D721Med (cell line): Measurements from ENCODE around the gene CFAP251.
"Not testable (repeated sequence)": the region's sequence is repeated elsewhere in the genome, so short reads cannot be mapped to it uniquely, and the experiment has no call there.

Source experiments
- DNase-seq: peaks from one replicate; pipeline ENCODE4 v3.0.0; 2011; ENCODE audit warnings: low spot score; ENCODE audit not compliant: insufficient read length
- FAIRE-seq: peaks from 2 replicates; lab custom pipeline; 2011; peaks lifted over from hg19 to GRCh38; lab: Jason Lieb, UNC
- TF ChIP-seq, protein P1 (sequence below): IDR thresholded peaks from 2 replicates; pipeline ENCODE4 v1.5.1; 2012; ENCODE audit warnings: mild to moderate bottlenecking, control low read depth; ENCODE audit not compliant: insufficient read depth; ENCODE audit errors: missing control alignments

Gene CFAP251

GRCh38 chr12:122032580-122032979 lies 114.2 kb downstream of the CFAP251 start:
- TF ChIP-seq, protein P1, sequence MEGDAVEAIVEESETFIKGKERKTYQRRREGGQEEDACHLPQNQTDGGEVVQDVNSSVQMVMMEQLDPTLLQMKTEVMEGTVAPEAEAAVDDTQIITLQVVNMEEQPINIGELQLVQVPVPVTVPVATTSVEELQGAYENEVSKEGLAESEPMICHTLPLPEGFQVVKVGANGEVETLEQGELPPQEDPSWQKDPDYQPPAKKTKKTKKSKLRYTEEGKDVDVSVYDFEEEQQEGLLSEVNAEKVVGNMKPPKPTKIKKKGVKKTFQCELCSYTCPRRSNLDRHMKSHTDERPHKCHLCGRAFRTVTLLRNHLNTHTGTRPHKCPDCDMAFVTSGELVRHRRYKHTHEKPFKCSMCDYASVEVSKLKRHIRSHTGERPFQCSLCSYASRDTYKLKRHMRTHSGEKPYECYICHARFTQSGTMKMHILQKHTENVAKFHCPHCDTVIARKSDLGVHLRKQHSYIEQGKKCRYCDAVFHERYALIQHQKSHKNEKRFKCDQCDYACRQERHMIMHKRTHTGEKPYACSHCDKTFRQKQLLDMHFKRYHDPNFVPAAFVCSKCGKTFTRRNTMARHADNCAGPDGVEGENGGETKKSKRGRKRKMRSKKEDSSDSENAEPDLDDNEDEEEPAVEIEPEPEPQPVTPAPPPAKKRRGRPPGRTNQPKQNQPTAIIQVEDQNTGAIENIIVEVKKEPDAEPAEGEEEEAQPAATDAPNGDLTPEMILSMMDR: no peak
- no peak for DNase-seq
- FAIRE-seq: no peak

DNA sequence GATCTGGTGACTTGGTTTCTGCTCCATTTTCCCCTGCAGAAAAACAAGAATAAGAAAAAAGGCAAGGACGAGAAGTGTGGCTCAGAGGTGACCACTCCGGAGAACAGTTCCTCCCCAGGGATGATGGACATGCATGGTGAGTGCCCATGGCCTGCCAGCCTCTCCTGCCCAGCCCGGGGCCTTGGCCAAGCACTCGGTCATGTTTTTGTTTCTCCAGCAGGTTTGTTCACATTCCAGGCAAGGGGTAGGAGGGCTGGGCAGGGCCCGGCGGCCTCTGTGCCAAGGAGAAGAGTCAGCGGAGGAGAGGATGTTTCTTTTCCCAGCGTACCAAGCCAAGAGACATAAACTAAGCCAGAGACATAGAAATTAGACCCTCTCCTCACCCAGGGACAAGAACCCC lies 116.9 kb downstream of the CFAP251 start:
- DNase-seq: no peak
- TF ChIP-seq, protein P1: no peak
- no peak for FAIRE-seq

DNA sequence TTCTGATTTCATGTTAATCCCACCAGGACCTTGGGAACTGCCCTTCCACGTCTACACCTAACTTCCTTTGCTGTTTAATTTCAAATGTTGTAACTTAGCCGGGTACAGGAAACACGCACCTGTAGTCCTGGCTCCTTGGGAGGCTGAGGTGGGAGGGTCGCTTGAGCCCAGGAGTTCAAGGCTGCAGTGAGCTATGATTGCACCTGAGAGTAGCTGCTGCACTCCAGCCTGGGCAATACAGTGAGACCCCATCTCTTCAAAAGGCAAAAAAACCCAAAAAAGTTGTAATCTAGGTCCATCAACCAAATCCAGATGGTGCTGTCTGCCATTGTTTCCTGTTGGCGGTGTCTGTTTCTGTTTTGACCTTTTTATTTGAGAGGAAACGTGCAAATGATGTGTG lies 117.8 kb downstream of the CFAP251 start:
- DNase-seq (no peak), FAIRE-seq (no peak)
- TF ChIP-seq, protein P1: no peak

- FAIRE-seq (no peak), DNase-seq (no peak)
- TF ChIP-seq, protein P1: no peak
These were observed 122.4 kb downstream of the CFAP251 start for GRCh38 chr12:122040579-122041386.

- not testable (repeated sequence) for DNase-seq, FAIRE-seq
These were observed 123.1 kb downstream of the CFAP251 start for GRCh38 chr12:122041458-122041857.

- DNase-seq (no peak), FAIRE-seq (no peak)
- TF ChIP-seq, protein P1: no peak
These were observed 124.5 kb downstream of the CFAP251 start for GRCh38 chr12:122042910-122043309.

- FAIRE-seq (no peak), DNase-seq (no peak)
- TF ChIP-seq, protein P1: no peak
These were observed 125.1 kb downstream of the CFAP251 start for GRCh38 chr12:122043476-122043875.

DNA sequence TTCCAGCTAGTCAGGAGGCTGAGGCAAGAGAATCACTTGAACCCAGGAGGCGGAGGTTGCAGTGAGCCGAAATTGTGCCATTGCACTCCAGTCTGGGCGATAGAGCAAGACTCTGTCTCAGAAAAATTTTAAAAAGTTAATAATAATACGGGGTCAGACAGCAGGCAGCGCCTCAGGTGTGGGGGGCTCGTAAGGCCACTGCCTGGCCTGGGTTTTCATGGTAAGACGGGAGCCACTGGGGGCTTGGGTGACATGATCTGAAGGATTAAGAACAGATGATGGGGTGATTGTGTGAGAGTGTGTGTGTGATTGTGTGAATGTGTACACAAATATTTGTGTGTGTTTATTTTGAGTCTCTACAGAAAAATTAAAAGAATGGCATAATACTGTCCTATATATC lies 126.9 kb downstream of the CFAP251 start:
- no peak for FAIRE-seq
- DNase-seq: no peak
- TF ChIP-seq, protein P1: no peak
